ENCODE measurements around the gene TPK1. TPM values are rescaled to one million over a fixed set of nuclear protein-coding genes. Genes with fewer than 3 reads are reported as not detected.

Gene TPK1
- total and polyA plus RNA-seq, 4 donors: 6.7 to 14.1 (median 12.4) TPM

- Histone ChIP-seq H3K9me3 (ENCODE audit: control insufficient read depth, low read length) (no peaks in the 10 kb centered on the region), H3K4me1 (ENCODE audit: control insufficient read depth in 1 of 2, insufficient read depth in 2 of 2, low read length in 2 of 2) (no peaks in the 10 kb centered on the region), H3K4me3 (ENCODE audit: low read length in 2 of 2) (no peak overlapping the region), H3K27me3 (ENCODE audit: control insufficient read depth in 1 of 2, insufficient read depth in 2 of 2, low read length in 1 of 2) (no peaks in the 10 kb centered on the region), H3K36me3 (ENCODE audit: control insufficient read depth in 1 of 2, insufficient read depth in 2 of 2, low read length in 1 of 2) (no peaks in the 10 kb centered on the region), H3K27ac (ENCODE audit: low read depth in 1 of 2, low read length in 2 of 2) (no peak overlapping the region)
- intact Hi-C loops (cut with DNase I): no loop called here
- WGBS, 2 donors: 87 to 90% methylated on average over 4 of the region's 4 CpGs
- no peak for ATAC-seq (ENCODE audit: low FRiP score)
- DNase-seq: no peak
Measured at GRCh38 chr7:144404946-144405345, 430.9 kb downstream of the TPK1 start.

- no peak within 1 kb of the TSS for H3K27ac ChIP-seq (ENCODE audit: low read depth in 1 of 2, low read length in 2 of 2)
- H3K4me1 ChIP-seq (ENCODE audit: control insufficient read depth in 1 of 2, insufficient read depth in 2 of 2, low read length in 2 of 2): no peaks in the 10 kb centered on the region
- no peaks in the 10 kb centered on the region for H3K9me3 ChIP-seq (ENCODE audit: control insufficient read depth, low read length)
- no peaks in the 10 kb centered on the region for H3K27me3 ChIP-seq (ENCODE audit: control insufficient read depth in 1 of 2, insufficient read depth in 2 of 2, low read length in 1 of 2)
- H3K4me3 ChIP-seq (ENCODE audit: low read length in 2 of 2): no peak within 1 kb of the TSS
- DNase-seq (no peak), ATAC-seq (ENCODE audit: low FRiP score) (no peak)
- intact Hi-C loops (cut with DNase I): no loop called here
- H3K36me3 ChIP-seq (ENCODE audit: control insufficient read depth in 1 of 2, insufficient read depth in 2 of 2, low read length in 1 of 2): no peaks in the 10 kb centered on the region
- 94 to 96% methylated on average over 29 to 39 of the region's 39 CpGs for WGBS, 2 donors
Measured at GRCh38 chr7:144403649-144404061, 432.2 kb downstream of the TPK1 start, which contains the start of gene NOBOX. NOBOX (minus strand) TSS chr7:144403693.

- Histone ChIP-seq H3K27ac (ENCODE audit: low read depth in 1 of 2, low read length in 2 of 2) (no peak overlapping the region), H3K9me3 (ENCODE audit: control insufficient read depth, low read length) (no peaks in the 10 kb centered on the region), H3K27me3 (ENCODE audit: control insufficient read depth in 1 of 2, insufficient read depth in 2 of 2, low read length in 1 of 2) (no peaks in the 10 kb centered on the region), H3K4me3 (ENCODE audit: low read length in 2 of 2) (no peak overlapping the region), H3K4me1 (ENCODE audit: control insufficient read depth in 1 of 2, insufficient read depth in 2 of 2, low read length in 2 of 2) (no peaks in the 10 kb centered on the region), H3K36me3 (ENCODE audit: control insufficient read depth in 1 of 2, insufficient read depth in 2 of 2, low read length in 1 of 2) (no peaks in the 10 kb centered on the region)
- DNase-seq: no peak
- intact Hi-C loops (cut with DNase I): no loop called here
- WGBS, 2 donors: 95 to 99% methylated on average over 6 to 11 of the region's 11 CpGs
- no peak for ATAC-seq (ENCODE audit: low FRiP score)
Measured at GRCh38 chr7:144403102-144403501, 432.8 kb downstream of the TPK1 start.

Data from aorta (tissue), 5 donors.